Measurements from ENCODE around the gene CCDC39. TPM values are rescaled to one million over a fixed set of nuclear protein-coding genes. Genes with fewer than 3 reads are reported as not detected.

Gene CCDC39
- polyA plus RNA-seq, 2 of the 4 experiments (the other 2 are of a cell fraction) = not detected

- H3K4me2 ChIP-seq = no peak overlapping the region
- CTCF ChIA-PET = no interaction called here
- DNase-seq (ENCODE audit: low read depth in 1 of 2, low spot score in 1 of 2) = no peak
- TF ChIP-seq ZFP36 (IDR thresholded peaks at IDR 0.05; ENCODE audit: borderline replicate concordance, partially characterized antibody) = no peak
- TF ChIP-seq CBX8 (IDR thresholded peaks at IDR 0.05) = no peak
- no peak for TF ChIP-seq RNF2 (IDR thresholded peaks at IDR 0.05; ENCODE audit: borderline replicate concordance, low read depth)
- TF ChIP-seq, protein P1, sequence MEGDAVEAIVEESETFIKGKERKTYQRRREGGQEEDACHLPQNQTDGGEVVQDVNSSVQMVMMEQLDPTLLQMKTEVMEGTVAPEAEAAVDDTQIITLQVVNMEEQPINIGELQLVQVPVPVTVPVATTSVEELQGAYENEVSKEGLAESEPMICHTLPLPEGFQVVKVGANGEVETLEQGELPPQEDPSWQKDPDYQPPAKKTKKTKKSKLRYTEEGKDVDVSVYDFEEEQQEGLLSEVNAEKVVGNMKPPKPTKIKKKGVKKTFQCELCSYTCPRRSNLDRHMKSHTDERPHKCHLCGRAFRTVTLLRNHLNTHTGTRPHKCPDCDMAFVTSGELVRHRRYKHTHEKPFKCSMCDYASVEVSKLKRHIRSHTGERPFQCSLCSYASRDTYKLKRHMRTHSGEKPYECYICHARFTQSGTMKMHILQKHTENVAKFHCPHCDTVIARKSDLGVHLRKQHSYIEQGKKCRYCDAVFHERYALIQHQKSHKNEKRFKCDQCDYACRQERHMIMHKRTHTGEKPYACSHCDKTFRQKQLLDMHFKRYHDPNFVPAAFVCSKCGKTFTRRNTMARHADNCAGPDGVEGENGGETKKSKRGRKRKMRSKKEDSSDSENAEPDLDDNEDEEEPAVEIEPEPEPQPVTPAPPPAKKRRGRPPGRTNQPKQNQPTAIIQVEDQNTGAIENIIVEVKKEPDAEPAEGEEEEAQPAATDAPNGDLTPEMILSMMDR (IDR thresholded peaks at IDR 0.05) = no peak
- TF ChIP-seq POLR2AphosphoS2 (conservative IDR thresholded peaks at IDR 0.05; ENCODE audit: low read length) = no peak
- TF ChIP-seq, protein P2, sequence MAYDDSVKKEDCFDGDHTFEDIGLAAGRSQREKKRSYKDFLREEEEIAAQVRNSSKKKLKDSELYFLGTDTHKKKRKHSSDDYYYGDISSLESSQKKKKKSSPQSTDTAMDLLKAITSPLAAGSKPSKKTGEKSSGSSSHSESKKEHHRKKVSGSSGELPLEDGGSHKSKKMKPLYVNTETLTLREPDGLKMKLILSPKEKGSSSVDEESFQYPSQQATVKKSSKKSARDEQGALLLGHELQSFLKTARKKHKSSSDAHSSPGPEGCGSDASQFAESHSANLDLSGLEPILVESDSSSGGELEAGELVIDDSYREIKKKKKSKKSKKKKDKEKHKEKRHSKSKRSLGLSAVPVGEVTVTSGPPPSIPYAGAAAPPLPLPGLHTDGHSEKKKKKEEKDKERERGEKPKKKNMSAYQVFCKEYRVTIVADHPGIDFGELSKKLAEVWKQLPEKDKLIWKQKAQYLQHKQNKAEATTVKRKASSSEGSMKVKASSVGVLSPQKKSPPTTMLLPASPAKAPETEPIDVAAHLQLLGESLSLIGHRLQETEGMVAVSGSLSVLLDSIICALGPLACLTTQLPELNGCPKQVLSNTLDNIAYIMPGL (CRISPR knock-in tag; IDR thresholded peaks at IDR 0.05; ENCODE audit: borderline replicate concordance) = no peak
- no peaks in the 10 kb centered on the region for H3K9me3 ChIP-seq
- no peak for FAIRE-seq
- no peak overlapping the region for H3K27ac ChIP-seq
- POLR2A ChIA-PET = no interaction called here
- H3K4me3 ChIP-seq = no peak overlapping the region
- H3K4me1 ChIP-seq = no peaks in the 10 kb centered on the region
- no peak for ATAC-seq
Measured at GRCh38 chr3:180694321-180694720, 15.0 kb upstream of the CCDC39 start.

DNA sequence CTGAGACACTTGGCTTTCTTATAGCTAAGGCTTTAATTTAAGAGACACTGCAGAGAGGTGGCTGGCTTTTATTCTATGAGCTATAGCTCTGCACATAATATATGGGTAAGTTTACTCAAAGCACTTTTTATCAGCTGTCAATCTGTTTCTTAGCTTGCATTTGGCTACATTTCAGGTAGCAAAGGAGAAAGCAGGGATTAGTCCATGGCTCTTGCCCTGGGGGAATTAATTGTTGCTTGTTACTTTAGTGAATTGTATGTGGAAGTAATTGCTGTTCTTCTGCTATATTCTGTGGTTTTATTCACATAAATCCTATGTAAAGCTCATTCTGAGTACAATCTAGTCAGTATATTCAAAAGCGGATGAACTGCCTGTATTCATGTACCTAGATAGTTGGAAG is 14.4 kb upstream of the CCDC39 start:
- H3K27ac ChIP-seq = no peak overlapping the region
- no peak for TF ChIP-seq FOSB (CRISPR knock-in tag; IDR thresholded peaks at IDR 0.05)
- TF ChIP-seq FOSL2 (IDR thresholded peaks at IDR 0.05) = no peak
- TF ChIP-seq FOSL2 (CRISPR knock-in tag; IDR thresholded peaks at IDR 0.05) = no peak
- no peak for TF ChIP-seq ESRRA (IDR thresholded peaks at IDR 0.05; ENCODE audit: borderline replicate concordance, low read length)
- TF ChIP-seq, protein P3, sequence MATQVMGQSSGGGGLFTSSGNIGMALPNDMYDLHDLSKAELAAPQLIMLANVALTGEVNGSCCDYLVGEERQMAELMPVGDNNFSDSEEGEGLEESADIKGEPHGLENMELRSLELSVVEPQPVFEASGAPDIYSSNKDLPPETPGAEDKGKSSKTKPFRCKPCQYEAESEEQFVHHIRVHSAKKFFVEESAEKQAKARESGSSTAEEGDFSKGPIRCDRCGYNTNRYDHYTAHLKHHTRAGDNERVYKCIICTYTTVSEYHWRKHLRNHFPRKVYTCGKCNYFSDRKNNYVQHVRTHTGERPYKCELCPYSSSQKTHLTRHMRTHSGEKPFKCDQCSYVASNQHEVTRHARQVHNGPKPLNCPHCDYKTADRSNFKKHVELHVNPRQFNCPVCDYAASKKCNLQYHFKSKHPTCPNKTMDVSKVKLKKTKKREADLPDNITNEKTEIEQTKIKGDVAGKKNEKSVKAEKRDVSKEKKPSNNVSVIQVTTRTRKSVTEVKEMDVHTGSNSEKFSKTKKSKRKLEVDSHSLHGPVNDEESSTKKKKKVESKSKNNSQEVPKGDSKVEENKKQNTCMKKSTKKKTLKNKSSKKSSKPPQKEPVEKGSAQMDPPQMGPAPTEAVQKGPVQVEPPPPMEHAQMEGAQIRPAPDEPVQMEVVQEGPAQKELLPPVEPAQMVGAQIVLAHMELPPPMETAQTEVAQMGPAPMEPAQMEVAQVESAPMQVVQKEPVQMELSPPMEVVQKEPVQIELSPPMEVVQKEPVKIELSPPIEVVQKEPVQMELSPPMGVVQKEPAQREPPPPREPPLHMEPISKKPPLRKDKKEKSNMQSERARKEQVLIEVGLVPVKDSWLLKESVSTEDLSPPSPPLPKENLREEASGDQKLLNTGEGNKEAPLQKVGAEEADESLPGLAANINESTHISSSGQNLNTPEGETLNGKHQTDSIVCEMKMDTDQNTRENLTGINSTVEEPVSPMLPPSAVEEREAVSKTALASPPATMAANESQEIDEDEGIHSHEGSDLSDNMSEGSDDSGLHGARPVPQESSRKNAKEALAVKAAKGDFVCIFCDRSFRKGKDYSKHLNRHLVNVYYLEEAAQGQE (IDR thresholded peaks at IDR 0.05) = no peak
- TF ChIP-seq RAD21 (conservative IDR thresholded peaks at IDR 0.05 in 1 of 2, IDR thresholded peaks at IDR 0.05 in 1 of 2) = no peak
- TF ChIP-seq CHD2 (IDR thresholded peaks at IDR 0.05; ENCODE audit: low read length, partially characterized antibody) = no peak
- no peak for TF ChIP-seq RCOR1 (IDR thresholded peaks at IDR 0.05; ENCODE audit: low read depth, low read length)
- TF ChIP-seq FOXS1 (CRISPR knock-in tag; IDR thresholded peaks at IDR 0.05) = no peak
- no peak for TF ChIP-seq HES2 (IDR thresholded peaks at IDR 0.05)
- TF ChIP-seq KDM1A (IDR thresholded peaks at IDR 0.05; ENCODE audit: low read depth) = no peak
- TF ChIP-seq, protein P4, sequence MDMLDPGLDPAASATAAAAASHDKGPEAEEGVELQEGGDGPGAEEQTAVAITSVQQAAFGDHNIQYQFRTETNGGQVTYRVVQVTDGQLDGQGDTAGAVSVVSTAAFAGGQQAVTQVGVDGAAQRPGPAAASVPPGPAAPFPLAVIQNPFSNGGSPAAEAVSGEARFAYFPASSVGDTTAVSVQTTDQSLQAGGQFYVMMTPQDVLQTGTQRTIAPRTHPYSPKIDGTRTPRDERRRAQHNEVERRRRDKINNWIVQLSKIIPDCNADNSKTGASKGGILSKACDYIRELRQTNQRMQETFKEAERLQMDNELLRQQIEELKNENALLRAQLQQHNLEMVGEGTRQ (IDR thresholded peaks at IDR 0.05) = no peak
- no peak for TF ChIP-seq MAZ (IDR thresholded peaks at IDR 0.05; ENCODE audit: borderline replicate concordance, low read depth, low read length)
- H3K9me3 ChIP-seq = no peaks in the 10 kb centered on the region
- DNase-seq (ENCODE audit: low read depth in 1 of 2, low spot score in 1 of 2) (no peak), FAIRE-seq (no peak), ATAC-seq (no peak)
- CTCF ChIA-PET = no interaction called here
- no peaks in the 10 kb centered on the region for H3K4me1 ChIP-seq
- no peak overlapping the region for H3K4me3 ChIP-seq
- no peak overlapping the region for H3K4me2 ChIP-seq
- POLR2A ChIA-PET = no interaction called here
- 26% methylated on average over 1 of the region's 1 CpG for WGBS (ENCODE audit: missing lambda C conversion rate)
